ENCODE data around the gene MYO18B. TPM values are rescaled to one million over a fixed set of nuclear protein-coding genes. Genes with fewer than 3 reads are reported as not detected.

MYO18B gene
- total and polyA plus RNA-seq, 2 donors (not counting 1 experiment from before 2014, with no cell fraction given), result 0.15 TPM; not detected in 1

GRCh38 chr22:25939384-25939783, 197.4 kb downstream of the MYO18B start:
- Mint-ChIP-seq H3K4me3 (no peak overlapping the region), H3K27ac (no peak overlapping the region), H3K27me3 (peaks cover 41% of the 10 kb centered on the region), H3K9me3 (ENCODE audit: insufficient read depth) (peaks cover 4% of the 10 kb centered on the region), H3K4me1 (no peaks in the 10 kb centered on the region)
- DNase-seq (no peak), ATAC-seq (ENCODE audit: low read depth) (no peak)
- no peaks in the 10 kb centered on the region for H3K4me1 ChIP-seq (ENCODE audit: control insufficient read depth in 2 of 2, insufficient read depth in 2 of 2, low read length in 2 of 2)
- H2AFZ ChIP-seq (ENCODE audit: insufficient read depth, low read depth, low read length, poor library complexity, severe bottlenecking), result no peak overlapping the region
- no peaks in the 10 kb centered on the region for H3K27me3 ChIP-seq (replicated peaks in 1 of 4; ENCODE audit: control extremely low read depth in 1 of 4, control insufficient read depth in 3 of 4, insufficient read depth in 4 of 4, low read length in 3 of 4)
- H3K36me3 ChIP-seq (replicated peaks in 1 of 2; ENCODE audit: control extremely low read depth in 1 of 2, control insufficient read depth in 1 of 2, extremely low read depth in 1 of 2, insufficient read depth in 2 of 2, low read length in 1 of 2), result no peaks in the 10 kb centered on the region
- no peak overlapping the region for H3K4me3 ChIP-seq (ENCODE audit: control extremely low read depth in 1 of 5, extremely low read depth in 1 of 5, insufficient read depth in 1 of 5, low read depth in 2 of 5, low read length in 4 of 5)
- H3K27ac ChIP-seq (ENCODE audit: low read length in 2 of 2), result no peak overlapping the region
- TF ChIP-seq CTCF (IDR thresholded peaks at IDR 0.05) (no peak), EZH2 (IDR thresholded peaks at IDR 0.05; ENCODE audit: borderline replicate concordance, insufficient read depth, low read depth, low read length, poor library complexity, severe bottlenecking) (no peak)
- intact Hi-C loops (cut with micrococcal nuclease), result no loop called here
- H3K4me2 ChIP-seq (replicated peaks; ENCODE audit: low read depth, low read length, poor library complexity, severe bottlenecking), result no peak overlapping the region
- no peak overlapping the region for H3K9ac ChIP-seq (ENCODE audit: low read length)
- H3K9me3 ChIP-seq (ENCODE audit: control extremely low read depth in 1 of 3, control insufficient read depth in 2 of 3, insufficient read depth in 1 of 3, low read length in 2 of 3), result peaks cover 0 to 8% (median 0%) of the 10 kb centered on the region in 3 donors
- 100% methylated on average over 3 of the region's 4 CpGs for WGBS (ENCODE audit: insufficient coverage)
- POLR2A ChIA-PET, result no interaction called here
- CTCF ChIA-PET, result no interaction called here
- H3K79me2 ChIP-seq (ENCODE audit: control insufficient read depth, insufficient read depth, low read length), result no peaks in the 10 kb centered on the region
- H4K20me1 ChIP-seq (ENCODE audit: control insufficient read depth, insufficient read depth, low read length, poor library complexity, severe bottlenecking), result no peaks in the 10 kb centered on the region

- no peaks in the 10 kb centered on the region for H4K20me1 ChIP-seq (ENCODE audit: control insufficient read depth, insufficient read depth, low read length, poor library complexity, severe bottlenecking)
- H3K27me3 ChIP-seq (replicated peaks in 1 of 4; ENCODE audit: control extremely low read depth in 1 of 4, control insufficient read depth in 3 of 4, insufficient read depth in 4 of 4, low read length in 3 of 4), result no peaks in the 10 kb centered on the region
- CTCF ChIA-PET, result no interaction called here
- POLR2A ChIA-PET, result no interaction called here
- WGBS (ENCODE audit: insufficient coverage), result no CpG with 5 or more reads among the region's 2 CpGs
- intact Hi-C loops (cut with micrococcal nuclease), result no loop called here
- no peak for TF ChIP-seq EZH2 (IDR thresholded peaks at IDR 0.05; ENCODE audit: borderline replicate concordance, insufficient read depth, low read depth, low read length, poor library complexity, severe bottlenecking)
- no peak for TF ChIP-seq CTCF (IDR thresholded peaks at IDR 0.05)
- H3K9ac ChIP-seq (ENCODE audit: low read length), result no peak overlapping the region
- H3K79me2 ChIP-seq (ENCODE audit: control insufficient read depth, insufficient read depth, low read length), result no peaks in the 10 kb centered on the region
- H3K9me3 ChIP-seq (ENCODE audit: control extremely low read depth in 1 of 3, control insufficient read depth in 2 of 3, insufficient read depth in 1 of 3, low read length in 2 of 3), result peaks cover 0 to 8% (median 0%) of the 10 kb centered on the region in 3 donors
- H3K4me3 ChIP-seq (ENCODE audit: control extremely low read depth in 1 of 5, extremely low read depth in 1 of 5, insufficient read depth in 1 of 5, low read depth in 2 of 5, low read length in 4 of 5), result no peak overlapping the region
- no peaks in the 10 kb centered on the region for H3K4me1 Mint-ChIP-seq
- H3K4me2 ChIP-seq (replicated peaks; ENCODE audit: low read depth, low read length, poor library complexity, severe bottlenecking), result no peak overlapping the region
- peaks cover 33% of the 10 kb centered on the region for H3K27me3 Mint-ChIP-seq
- no peak overlapping the region for H2AFZ ChIP-seq (ENCODE audit: insufficient read depth, low read depth, low read length, poor library complexity, severe bottlenecking)
- no peak for ATAC-seq (ENCODE audit: low read depth)
- no peak overlapping the region for H3K27ac Mint-ChIP-seq
- no peak overlapping the region for H3K27ac ChIP-seq (ENCODE audit: low read length in 2 of 2)
- DNase-seq, result no peak
- H3K4me1 ChIP-seq (ENCODE audit: control insufficient read depth in 2 of 2, insufficient read depth in 2 of 2, low read length in 2 of 2), result no peaks in the 10 kb centered on the region
- peaks cover 4% of the 10 kb centered on the region for H3K9me3 Mint-ChIP-seq (ENCODE audit: insufficient read depth)
- no peaks in the 10 kb centered on the region for H3K36me3 ChIP-seq (replicated peaks in 1 of 2; ENCODE audit: control extremely low read depth in 1 of 2, control insufficient read depth in 1 of 2, extremely low read depth in 1 of 2, insufficient read depth in 2 of 2, low read length in 1 of 2)
- H3K4me3 Mint-ChIP-seq, result no peak overlapping the region
These were observed 198.5 kb downstream of the MYO18B start for GRCh38 chr22:25940479-25940878.
